T-cell (primary cell): Measurements from ENCODE around the gene GAK. TPM values are rescaled to one million over a fixed set of nuclear protein-coding genes. Genes with fewer than 3 reads are reported as not detected.

Experiments used
- ATAC-seq, 4 experiments: fragments of 200-7000 bp in 3 of 4; fragments of 150-1000 bp in 1 of 4; cut with Tn5 transposase; replicated peaks in 1 of 4; 1 replicate in 3 of 4; 2 replicates in 1 of 4; pipeline ENCODE4 v1.10.0; 2021; ENCODE audit warnings: moderate library complexity in 3 of 4, mild to moderate bottlenecking in 2 of 4, moderate number of reproducible peaks in 1 of 4
- CTCF ChIA-PET, 2 donors: fragments of 300-600 bp; sonication (Branson Sonifier 250); formaldehyde crosslinking; loops; one replicate each; lab custom pipeline; 2022; ENCODE audit warnings: antibody characterized with exemption in 2 of 2; lab: Charles Lee
- POLR2A ChIA-PET, 2 donors: fragments of 300-600 bp; sonication (Branson Sonifier 250); formaldehyde crosslinking; loops; one replicate each; lab custom pipeline; 2022; ENCODE audit warnings: antibody characterized with exemption in 2 of 2; lab: Charles Lee
- DNase-seq, 35 experiments: peaks; one replicate each; pipeline versions ENCODE4 v3.0.0 to v3.0.0-alpha.2; 2013 to 2023
- H3K27ac ChIP-seq: one replicate; pipeline ENCODE4 v1.5.1; 2013; ENCODE audit warnings: low read length
- H3K27me3 ChIP-seq, 2 experiments: replicated peaks in 1 of 2; 1 replicate in 1 of 2; 2 replicates in 1 of 2; pipeline versions ENCODE4 v1.6.1 to v1.7.0; 2013; ENCODE audit warnings: low read length in 1 of 2, mixed read lengths in 1 of 2; ENCODE audit not compliant: control insufficient read depth in 2 of 2, insufficient read depth in 2 of 2; ENCODE audit errors: extremely low read depth in 1 of 2
- H3K36me3 ChIP-seq, 2 donors: 1 replicate in 1 of 2; 2 replicates in 1 of 2; pipeline versions ENCODE4 v1.6.1 to v1.7.0; 2013; ENCODE audit warnings: low read length in 1 of 2; ENCODE audit not compliant: control insufficient read depth in 2 of 2, insufficient read depth in 1 of 2; ENCODE audit errors: extremely low read depth in 1 of 2
- H3K4me1 ChIP-seq, 2 experiments: 1 replicate in 1 of 2; 2 replicates in 1 of 2; pipeline versions ENCODE4 v1.6.1 to v1.7.0; 2013; ENCODE audit warnings: low read length in 2 of 2, mixed read lengths in 1 of 2; ENCODE audit not compliant: insufficient read depth in 2 of 2, control insufficient read depth in 1 of 2; ENCODE audit errors: extremely low read depth in 1 of 2
- H3K4me3 ChIP-seq, 2 donors: 1 replicate in 1 of 2; 2 replicates in 1 of 2; pipeline versions ENCODE4 v1.5.1 to v1.7.0; 2013; ENCODE audit warnings: mild to moderate bottlenecking in 2 of 2, low read length in 1 of 2, moderate library complexity in 1 of 2; ENCODE audit not compliant: control insufficient read depth in 1 of 2; ENCODE audit errors: extremely low read depth in 1 of 2
- H3K9me3 ChIP-seq: 2 replicates; pipeline ENCODE4 v1.7.0; 2013
- H3K27ac Mint-ChIP-seq, 2 donors: one replicate each; pipeline ENCODE4 v1.8.0; 2020 to 2021; ENCODE audit warnings: mild to moderate bottlenecking in 2 of 2, mixed read lengths in 2 of 2
- H3K27me3 Mint-ChIP-seq, 2 donors: one replicate each; pipeline ENCODE4 v1.8.0; 2021 to 2022; ENCODE audit warnings: mixed read lengths in 2 of 2
- H3K36me3 Mint-ChIP-seq: one replicate; pipeline ENCODE4 v1.8.0; 2021; ENCODE audit warnings: mixed read lengths
- H3K4me1 Mint-ChIP-seq, 3 donors: one replicate each; pipeline ENCODE4 v1.8.0; 2020 to 2022; ENCODE audit warnings: mixed read lengths in 3 of 3, mild to moderate bottlenecking in 1 of 3
- H3K4me3 Mint-ChIP-seq, 3 donors: one replicate each; pipeline ENCODE4 v1.8.0; 2020 to 2022; ENCODE audit warnings: mild to moderate bottlenecking in 3 of 3, mixed read lengths in 3 of 3, moderate library complexity in 3 of 3
- H3K9me3 Mint-ChIP-seq, 3 donors: one replicate each; pipeline ENCODE4 v1.8.0; 2020 to 2022; ENCODE audit warnings: mixed read lengths in 3 of 3
- WGBS: methylation state at CpG from one replicate; pipeline ENCODE4 v1.1.5; 2013; ENCODE audit warnings: missing lambda C conversion rate; ENCODE audit not compliant: insufficient coverage; 5-methylcytosine and 5-hydroxymethylcytosine counted together
- total RNA-seq, 35 experiments: library from RNA in 6 of 35; stranded (reverse) in 6 of 35; fragments of 120-200 nt in 1 of 35; gene quantifications; one replicate each; pipeline versions ENCODE4 v1.2.1 to v1.2.4 and lab custom pipeline; 2013 to 2026

GAK gene
- total RNA-seq, 5 donors from 2014 or later (not counting 1 experiment from before 2014, with no cell fraction given), result 182 to 225 (median 218) TPM

GRCh38 chr4:850323-850945 is 81.7 kb downstream of the GAK start:
- Mint-ChIP-seq H3K4me1 (peaks cover 0 to 2% (median 0%) of the 10 kb centered on the region in 3 donors), H3K4me3 (no peak overlapping the region), H3K36me3 (peaks cover 19% of the 10 kb centered on the region), H3K9me3 (no peaks in the 10 kb centered on the region), H3K27ac (no peak overlapping the region), H3K27me3 (no peaks in the 10 kb centered on the region)
- H3K27me3 ChIP-seq, result no peaks in the 10 kb centered on the region
- no peak for DNase-seq
- H3K4me3 ChIP-seq, result no peak overlapping the region
- H3K9me3 ChIP-seq, result no peaks in the 10 kb centered on the region
- no peak overlapping the region for H3K27ac ChIP-seq
- ChIA-PET CTCF (no interaction called here), POLR2A (no interaction called here)
- ATAC-seq, result no peak
- 96% methylated on average over 9 of the region's 18 CpGs for WGBS
- H3K4me1 ChIP-seq, result no peaks in the 10 kb centered on the region
- H3K36me3 ChIP-seq, result peaks cover 15 to 34% of the 10 kb centered on the region in 2 donors

- CTCF ChIA-PET, result no interaction called here
- DNase-seq, result no peak
- POLR2A ChIA-PET, result no interaction called here
Observed at GRCh38 chr4:849478-850175, 82.5 kb downstream of the GAK start.

GRCh38 chr4:848803-849477 is 83.2 kb downstream of the GAK start:
- H3K36me3 Mint-ChIP-seq, result peaks cover 14% of the 10 kb centered on the region
- H3K27ac Mint-ChIP-seq, result peak overlapping the region in 1 of 2 donors; percentile 64
- no peaks in the 10 kb centered on the region for H3K4me1 Mint-ChIP-seq
- ChIA-PET CTCF (no interaction called here), POLR2A (no interaction called here)
- no peaks in the 10 kb centered on the region for H3K9me3 ChIP-seq
- no peak overlapping the region for H3K4me3 ChIP-seq
- DNase-seq (no peak), ATAC-seq (no peak)
- no peak overlapping the region for H3K4me3 Mint-ChIP-seq
- no peaks in the 10 kb centered on the region for H3K27me3 ChIP-seq
- no peaks in the 10 kb centered on the region for H3K9me3 Mint-ChIP-seq
- H3K36me3 ChIP-seq, result peaks cover 15 to 31% of the 10 kb centered on the region in 2 donors
- H3K27ac ChIP-seq, result no peak overlapping the region
- WGBS, result 92% methylated on average over 24 of the region's 27 CpGs
- H3K27me3 Mint-ChIP-seq, result no peaks in the 10 kb centered on the region
- no peaks in the 10 kb centered on the region for H3K4me1 ChIP-seq

More at GRCh38 chr4:849478-850175, 82.5 kb downstream of the GAK start:
- peaks cover 13% of the 10 kb centered on the region for H3K36me3 Mint-ChIP-seq
- no peak for ATAC-seq
- Histone ChIP-seq H3K36me3 (peaks cover 15 to 34% of the 10 kb centered on the region in 2 donors), H3K27ac (no peak overlapping the region), H3K4me3 (no peak overlapping the region), H3K4me1 (no peaks in the 10 kb centered on the region), H3K9me3 (no peaks in the 10 kb centered on the region), H3K27me3 (no peaks in the 10 kb centered on the region)
- WGBS, result 96% methylated on average over 49 of the region's 50 CpGs
- no peaks in the 10 kb centered on the region for H3K27me3 Mint-ChIP-seq
- H3K4me3 Mint-ChIP-seq, result no peak overlapping the region
- H3K4me1 Mint-ChIP-seq, result no peaks in the 10 kb centered on the region
- H3K27ac Mint-ChIP-seq, result no peak overlapping the region
- no peaks in the 10 kb centered on the region for H3K9me3 Mint-ChIP-seq

- ChIA-PET CTCF (no interaction called here), POLR2A (no interaction called here)
- Mint-ChIP-seq H3K9me3 (no peaks in the 10 kb centered on the region), H3K4me3 (no peak overlapping the region), H3K27me3 (no peaks in the 10 kb centered on the region), H3K4me1 (no peaks in the 10 kb centered on the region), H3K27ac (no peak overlapping the region), H3K36me3 (peaks cover 14% of the 10 kb centered on the region)
- ATAC-seq (no peak), DNase-seq (no peak)
- Histone ChIP-seq H3K4me1 (no peaks in the 10 kb centered on the region), H3K27ac (no peak overlapping the region), H3K36me3 (peaks cover 15 to 31% of the 10 kb centered on the region in 2 donors), H3K4me3 (no peak overlapping the region), H3K9me3 (no peaks in the 10 kb centered on the region), H3K27me3 (no peaks in the 10 kb centered on the region)
- 99% methylated on average over 10 of the region's 16 CpGs for WGBS
Observed at GRCh38 chr4:848307-848691, 83.8 kb downstream of the GAK start.

GRCh38 chr4:845836-846251 is 86.3 kb downstream of the GAK start:
- no peaks in the 10 kb centered on the region for H3K27me3 ChIP-seq
- 95% methylated on average over 13 of the region's 14 CpGs for WGBS
- no peak overlapping the region for H3K27ac Mint-ChIP-seq

GRCh38 chr4:845233-845835 is 86.8 kb downstream of the GAK start:
- ATAC-seq, result no peak
- H3K36me3 ChIP-seq, result peaks cover 9 to 15% of the 10 kb centered on the region in 2 donors
- no peaks in the 10 kb centered on the region for H3K27me3 Mint-ChIP-seq
- no peak for DNase-seq
- H3K27ac Mint-ChIP-seq, result no peak overlapping the region
- peaks cover 0 to 6% (median 0%) of the 10 kb centered on the region in 3 donors for H3K9me3 Mint-ChIP-seq
- H3K4me1 ChIP-seq, result no peaks in the 10 kb centered on the region
- no peak overlapping the region for H3K27ac ChIP-seq
- peaks cover 21% of the 10 kb centered on the region for H3K36me3 Mint-ChIP-seq
- H3K4me1 Mint-ChIP-seq, result no peaks in the 10 kb centered on the region
- H3K27me3 ChIP-seq, result no peaks in the 10 kb centered on the region
- CTCF ChIA-PET, result no interaction called here
- H3K9me3 ChIP-seq, result no peaks in the 10 kb centered on the region
- 97% methylated on average over 9 of the region's 9 CpGs for WGBS
- POLR2A ChIA-PET, result interaction anchor here in 1 of 2 donors (0.6 kb wide), 1 partner anchor 92 kb away, joined by 3 read pairs; no protein-coding TSS in a partner anchor
- no peak overlapping the region for H3K4me3 Mint-ChIP-seq
- no peak overlapping the region for H3K4me3 ChIP-seq

More at GRCh38 chr4:845836-846251, 86.3 kb downstream of the GAK start:
- Mint-ChIP-seq H3K4me3 (no peak overlapping the region), H3K36me3 (peaks cover 19% of the 10 kb centered on the region), H3K9me3 (peaks cover 0 to 6% (median 0%) of the 10 kb centered on the region in 3 donors), H3K27me3 (no peaks in the 10 kb centered on the region), H3K4me1 (no peaks in the 10 kb centered on the region)
- H3K9me3 ChIP-seq, result no peaks in the 10 kb centered on the region
- ATAC-seq, result no peak
- H3K36me3 ChIP-seq, result peaks cover 9 to 18% of the 10 kb centered on the region in 2 donors
- CTCF ChIA-PET, result no interaction called here
- no peak for DNase-seq
- H3K4me3 ChIP-seq, result no peak overlapping the region
- POLR2A ChIA-PET, result interaction anchor here in 1 of 2 donors (0.6 kb wide), 1 partner anchor 77 kb away, joined by 3 read pairs; no protein-coding TSS in a partner anchor
- H3K4me1 ChIP-seq, result no peaks in the 10 kb centered on the region
- H3K27ac ChIP-seq, result no peak overlapping the region
